Kidney epithelial cell (primary cell): ENCODE results near the gene SPIN1. TPM values are rescaled to one million over a fixed set of nuclear protein-coding genes. Genes with fewer than 3 reads are reported as not detected.
"Not testable (repeated sequence)": the region's sequence is repeated elsewhere in the genome, so short reads cannot be mapped to it uniquely, and the experiment has no call there.

ENCODE experiments used
- DNase-seq: peaks from one replicate; pipeline ENCODE4 v3.0.0-alpha.2; 2010; ENCODE audit warnings: low read depth
- H3K27me3 ChIP-seq: 2 replicates; pipeline ENCODE4 v1.6.0; 2011; ENCODE audit warnings: low read length; ENCODE audit not compliant: control insufficient read depth, insufficient read depth
- H3K36me3 ChIP-seq: 2 replicates; pipeline ENCODE4 v1.5.1; 2011; ENCODE audit warnings: low read length; ENCODE audit not compliant: control insufficient read depth, insufficient read depth
- H3K4me3 ChIP-seq: 2 replicates; pipeline ENCODE4 v1.5.1; 2011; ENCODE audit warnings: low read depth, mild to moderate bottlenecking, control low read depth, low read length
- total RNA-seq: library from RNA; depleted of rRNA; stranded (reverse); fragments of >200 nt; gene quantifications from 2 replicates; pipeline ENCODE4 v1.2.3, GENCODE V29; 2015
- TF ChIP-seq, protein P1 (sequence below): IDR thresholded peaks from 2 replicates; pipeline ENCODE4 v1.5.1; 2011; ENCODE audit warnings: mild to moderate bottlenecking, moderate library complexity, low read length, control low read depth, inconsistent platforms; ENCODE audit not compliant: insufficient read depth, poor library complexity, severe bottlenecking

SPIN1 gene
- total RNA-seq, 1 donor from 2014 or later: 93.0 TPM

- Histone ChIP-seq H3K4me3 (no peak overlapping the region), H3K36me3 (no peaks in the 10 kb centered on the region), H3K27me3 (no peaks in the 10 kb centered on the region)
- TF ChIP-seq, protein P1, sequence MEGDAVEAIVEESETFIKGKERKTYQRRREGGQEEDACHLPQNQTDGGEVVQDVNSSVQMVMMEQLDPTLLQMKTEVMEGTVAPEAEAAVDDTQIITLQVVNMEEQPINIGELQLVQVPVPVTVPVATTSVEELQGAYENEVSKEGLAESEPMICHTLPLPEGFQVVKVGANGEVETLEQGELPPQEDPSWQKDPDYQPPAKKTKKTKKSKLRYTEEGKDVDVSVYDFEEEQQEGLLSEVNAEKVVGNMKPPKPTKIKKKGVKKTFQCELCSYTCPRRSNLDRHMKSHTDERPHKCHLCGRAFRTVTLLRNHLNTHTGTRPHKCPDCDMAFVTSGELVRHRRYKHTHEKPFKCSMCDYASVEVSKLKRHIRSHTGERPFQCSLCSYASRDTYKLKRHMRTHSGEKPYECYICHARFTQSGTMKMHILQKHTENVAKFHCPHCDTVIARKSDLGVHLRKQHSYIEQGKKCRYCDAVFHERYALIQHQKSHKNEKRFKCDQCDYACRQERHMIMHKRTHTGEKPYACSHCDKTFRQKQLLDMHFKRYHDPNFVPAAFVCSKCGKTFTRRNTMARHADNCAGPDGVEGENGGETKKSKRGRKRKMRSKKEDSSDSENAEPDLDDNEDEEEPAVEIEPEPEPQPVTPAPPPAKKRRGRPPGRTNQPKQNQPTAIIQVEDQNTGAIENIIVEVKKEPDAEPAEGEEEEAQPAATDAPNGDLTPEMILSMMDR: no peak
- no peak for DNase-seq
These were observed 5.1 kb upstream of the SPIN1 start for GRCh38 chr9:88383176-88383575.

DNA sequence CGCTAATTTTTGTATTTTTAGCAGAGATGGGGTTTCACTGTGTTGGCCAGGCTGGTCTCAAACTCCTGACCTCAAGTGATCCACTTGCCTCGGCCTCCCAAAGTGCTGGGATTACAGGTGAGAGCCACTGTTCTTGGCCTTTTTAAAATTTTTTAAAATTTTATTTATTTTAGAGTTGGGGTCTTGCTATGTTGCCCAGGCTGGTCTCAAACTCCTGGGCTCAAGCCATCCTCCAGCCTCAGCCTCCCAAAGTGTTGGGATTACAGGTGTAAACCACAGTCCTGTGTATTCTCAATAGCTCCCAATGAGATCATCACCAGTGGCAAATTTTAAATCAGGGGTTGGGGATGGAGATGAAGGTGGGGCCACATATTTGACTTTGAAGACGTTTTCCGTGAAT lies 2.1 kb upstream of the SPIN1 start:
- not testable (repeated sequence) for H3K4me3 ChIP-seq, H3K27me3 ChIP-seq, H3K36me3 ChIP-seq, DNase-seq

- H3K4me3 ChIP-seq: peak overlapping the region; percentile 79
- H3K27me3 ChIP-seq: no peaks in the 10 kb centered on the region
- no peaks in the 10 kb centered on the region for H3K36me3 ChIP-seq
- no peak for DNase-seq
- TF ChIP-seq, protein P1: no peak
These were observed 1.1 kb upstream of the SPIN1 start for GRCh38 chr9:88387036-88387551.

GRCh38 chr9:88387552-88388202 lies 567 bp upstream of the SPIN1 start:
- H3K27me3 ChIP-seq: no peaks in the 10 kb centered on the region
- H3K36me3 ChIP-seq: no peaks in the 10 kb centered on the region
- H3K4me3 ChIP-seq: peak overlapping the region; percentile 79
- no peak for DNase-seq
- TF ChIP-seq, protein P1: no peak

DNA sequence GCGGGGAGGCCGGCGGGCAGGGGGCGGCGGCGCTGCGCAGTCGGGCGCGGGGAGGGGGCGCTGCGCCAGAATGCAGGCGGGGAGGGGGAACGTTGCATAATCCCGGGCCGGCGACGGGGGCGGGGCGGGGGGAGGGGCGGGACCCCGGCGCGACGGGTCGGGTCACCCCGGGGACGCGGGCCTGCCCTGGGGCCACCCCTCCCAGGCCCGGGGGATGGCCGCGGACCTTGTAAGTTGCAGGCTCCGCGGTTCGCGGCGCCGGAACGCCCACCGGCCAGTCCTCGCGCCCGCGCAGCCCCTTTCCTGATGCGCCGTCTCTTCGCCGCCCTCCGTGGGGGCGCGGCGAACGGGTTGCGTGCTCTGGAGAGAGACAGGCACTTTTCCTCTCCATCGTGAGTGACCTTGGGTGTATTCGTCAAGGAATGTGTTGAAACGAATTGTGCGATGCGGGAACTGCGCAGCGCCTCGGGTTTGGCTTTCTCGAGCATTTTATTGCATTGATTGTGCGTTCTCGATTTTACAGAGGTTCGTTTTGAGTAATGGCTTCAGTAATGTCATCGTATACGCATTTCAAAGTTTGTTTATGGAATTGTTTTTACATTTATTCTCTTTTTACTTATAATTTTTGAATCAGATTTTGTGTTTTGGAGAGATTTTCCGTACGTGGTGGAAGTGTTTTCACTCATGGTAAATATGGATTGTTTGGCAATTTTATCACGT lies 802 bp downstream of the SPIN1 start:
- peak overlapping the region; percentile 70 for H3K4me3 ChIP-seq
- TF ChIP-seq, protein P1: no peak
- H3K36me3 ChIP-seq: no peaks in the 10 kb centered on the region
- DNase-seq: no peak
- no peaks in the 10 kb centered on the region for H3K27me3 ChIP-seq

DNA sequence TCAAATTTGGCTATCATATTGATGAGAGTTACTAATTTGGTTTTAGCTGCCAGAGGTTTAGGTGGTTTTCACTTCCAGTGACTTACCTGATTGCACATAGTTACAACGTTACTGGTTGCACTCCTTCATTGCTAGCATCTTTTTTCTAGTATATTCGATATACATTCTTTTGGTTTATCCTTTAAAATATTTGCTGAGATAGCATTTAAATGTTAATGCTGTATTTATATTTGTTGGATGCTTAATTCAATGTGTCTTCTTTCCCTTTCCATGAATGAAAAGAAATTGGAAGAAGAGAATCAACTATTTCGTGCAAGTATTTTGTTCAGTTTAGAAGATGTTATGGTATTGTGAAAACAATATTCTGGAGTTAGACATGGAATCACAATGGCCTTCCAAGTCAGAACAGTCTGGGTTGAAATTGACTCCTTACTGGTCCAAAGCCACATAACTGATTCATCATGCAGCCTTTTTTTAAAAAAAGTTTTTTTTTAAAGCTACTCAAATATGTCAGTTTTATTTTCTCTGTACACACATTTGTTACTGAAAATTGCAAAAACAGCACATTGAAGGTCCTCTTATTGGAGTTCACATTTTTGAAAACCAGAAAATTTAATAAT lies 2.2 kb downstream of the SPIN1 start:
- Histone ChIP-seq H3K4me3 (peak overlapping the region; percentile 70), H3K27me3 (no peaks in the 10 kb centered on the region), H3K36me3 (no peaks in the 10 kb centered on the region)
- TF ChIP-seq, protein P1: no peak
- DNase-seq: no peak
